KMS-11 (cell line): ENCODE measurements around the gene DLG2.

ENCODE experiments used
- H2AFZ ChIP-seq: fragments of 200-600 bp; sonication (generic); 2 replicates; pipeline ENCODE4 v1.6.1; 2016; ENCODE audit warnings: antibody characterized with exemption, mixed run types, low read depth
- H3K27ac ChIP-seq: fragments of 200-600 bp; sonication (generic); 2 replicates; pipeline ENCODE4 v1.6.1; 2016; ENCODE audit warnings: mild to moderate bottlenecking, mixed run types
- H3K27me3 ChIP-seq: fragments of 200-600 bp; sonication (generic); 2 replicates; pipeline ENCODE4 v1.6.1; 2017; ENCODE audit warnings: mild to moderate bottlenecking, low read depth, mixed run types, moderate library complexity; ENCODE audit not compliant: insufficient read depth
- H3K36me3 ChIP-seq: fragments of 200-600 bp; sonication (generic); 2 replicates; pipeline ENCODE4 v1.6.1; 2017; ENCODE audit warnings: mild to moderate bottlenecking, mixed run types; ENCODE audit not compliant: insufficient read depth
- H3K4me1 ChIP-seq: fragments of 200-600 bp; sonication (generic); 2 replicates; pipeline ENCODE4 v1.6.1; 2016; ENCODE audit warnings: mild to moderate bottlenecking, low read depth, mixed run types; ENCODE audit not compliant: poor library complexity, severe bottlenecking
- H3K4me2 ChIP-seq: fragments of 200-600 bp; sonication (generic); 2 replicates; pipeline ENCODE4 v1.7.0; 2016; ENCODE audit warnings: mild to moderate bottlenecking, mixed run types
- H3K4me3 ChIP-seq: fragments of 200-600 bp; sonication (generic); IDR thresholded peaks from 2 replicates; pipeline ENCODE4 v1.6.1; 2017; ENCODE audit warnings: low read depth, low read length, mixed read lengths; ENCODE audit not compliant: insufficient read depth
- H3K79me2 ChIP-seq: fragments of 200-600 bp; sonication (generic); 2 replicates; pipeline ENCODE4 v1.6.1; 2016; ENCODE audit warnings: low read depth, mixed run types; ENCODE audit not compliant: insufficient read depth
- H3K9ac ChIP-seq: fragments of 200-600 bp; sonication (generic); 2 replicates; pipeline ENCODE4 v1.6.1; 2016; ENCODE audit warnings: mild to moderate bottlenecking, mixed run types
- H4K20me1 ChIP-seq: fragments of 200-600 bp; sonication (generic); 2 replicates; pipeline ENCODE4 v1.6.1; 2016; ENCODE audit warnings: mild to moderate bottlenecking, mixed run types; ENCODE audit not compliant: insufficient read depth
- TF ChIP-seq, protein P1 (sequence below): fragments of 200-600 bp; sonication (generic); conservative IDR thresholded peaks from 2 replicates; pipeline ENCODE4 v1.6.1; 2017; ENCODE audit warnings: low read depth, mild to moderate bottlenecking, antibody characterized with exemption, low read length, moderate library complexity, mixed read lengths

DLG2 gene

DNA sequence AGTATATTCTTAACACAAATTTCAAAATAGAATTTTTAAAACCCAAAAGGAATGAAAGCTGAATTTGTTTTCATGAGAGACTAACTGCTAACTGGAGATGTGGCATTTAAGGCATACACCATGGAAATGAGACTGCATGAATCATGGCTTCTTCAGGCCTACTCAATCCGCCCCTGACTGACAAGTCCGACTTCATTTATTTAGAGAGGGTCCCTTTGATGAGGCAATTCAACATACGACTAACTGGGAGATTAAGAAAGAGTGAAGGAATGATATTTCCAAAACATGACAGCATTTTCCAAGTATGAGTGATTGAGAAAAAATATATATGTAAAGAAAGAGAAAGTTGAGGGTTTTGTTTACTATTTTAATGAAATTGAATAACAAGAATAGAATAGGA, 720.1 kb downstream of the DLG2 start:
- Histone ChIP-seq H3K27ac (no peak overlapping the region), H3K4me3 (no peak overlapping the region), H3K9ac (no peak overlapping the region)

DNA sequence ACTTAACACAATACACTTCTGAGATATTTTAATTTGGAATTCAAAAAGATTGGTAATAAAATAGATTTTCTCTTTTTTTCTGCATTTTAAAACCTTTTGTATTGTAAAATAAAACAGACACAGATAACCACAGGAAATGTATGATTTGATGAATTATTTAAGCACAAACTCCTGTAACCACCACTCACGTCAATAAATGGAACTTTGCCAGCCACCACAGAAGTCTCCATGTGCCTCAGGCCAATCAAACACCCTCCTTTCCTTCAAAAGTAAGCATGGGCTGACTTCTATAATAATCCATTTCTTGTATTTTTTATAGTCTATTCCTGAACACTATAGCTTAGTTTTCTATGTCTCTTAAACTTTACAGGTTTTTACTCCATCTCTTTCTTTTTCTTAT, 721.7 kb downstream of the DLG2 start:
- no peaks in the 10 kb centered on the region for H4K20me1 ChIP-seq
- no peak overlapping the region for H3K4me2 ChIP-seq
- H3K27ac ChIP-seq, result no peak overlapping the region
- H3K27me3 ChIP-seq, result no peaks in the 10 kb centered on the region
- peaks cover 11% of the 10 kb centered on the region for H3K4me1 ChIP-seq
- no peak overlapping the region for H3K9ac ChIP-seq
- H2AFZ ChIP-seq, result no peak overlapping the region
- no peaks in the 10 kb centered on the region for H3K36me3 ChIP-seq
- TF ChIP-seq, protein P1, sequence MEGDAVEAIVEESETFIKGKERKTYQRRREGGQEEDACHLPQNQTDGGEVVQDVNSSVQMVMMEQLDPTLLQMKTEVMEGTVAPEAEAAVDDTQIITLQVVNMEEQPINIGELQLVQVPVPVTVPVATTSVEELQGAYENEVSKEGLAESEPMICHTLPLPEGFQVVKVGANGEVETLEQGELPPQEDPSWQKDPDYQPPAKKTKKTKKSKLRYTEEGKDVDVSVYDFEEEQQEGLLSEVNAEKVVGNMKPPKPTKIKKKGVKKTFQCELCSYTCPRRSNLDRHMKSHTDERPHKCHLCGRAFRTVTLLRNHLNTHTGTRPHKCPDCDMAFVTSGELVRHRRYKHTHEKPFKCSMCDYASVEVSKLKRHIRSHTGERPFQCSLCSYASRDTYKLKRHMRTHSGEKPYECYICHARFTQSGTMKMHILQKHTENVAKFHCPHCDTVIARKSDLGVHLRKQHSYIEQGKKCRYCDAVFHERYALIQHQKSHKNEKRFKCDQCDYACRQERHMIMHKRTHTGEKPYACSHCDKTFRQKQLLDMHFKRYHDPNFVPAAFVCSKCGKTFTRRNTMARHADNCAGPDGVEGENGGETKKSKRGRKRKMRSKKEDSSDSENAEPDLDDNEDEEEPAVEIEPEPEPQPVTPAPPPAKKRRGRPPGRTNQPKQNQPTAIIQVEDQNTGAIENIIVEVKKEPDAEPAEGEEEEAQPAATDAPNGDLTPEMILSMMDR, result no peak
- H3K4me3 ChIP-seq, result no peak overlapping the region
- no peaks in the 10 kb centered on the region for H3K79me2 ChIP-seq

More for the DNA sequence above, 720.1 kb downstream of the DLG2 start:
- H4K20me1 ChIP-seq, result no peaks in the 10 kb centered on the region
- peaks cover 11% of the 10 kb centered on the region for H3K4me1 ChIP-seq
- H3K27me3 ChIP-seq, result no peaks in the 10 kb centered on the region
- H3K36me3 ChIP-seq, result no peaks in the 10 kb centered on the region
- no peak overlapping the region for H3K4me2 ChIP-seq
- H2AFZ ChIP-seq, result no peak overlapping the region
- H3K79me2 ChIP-seq, result no peaks in the 10 kb centered on the region
- TF ChIP-seq, protein P1, result no peak

DNA sequence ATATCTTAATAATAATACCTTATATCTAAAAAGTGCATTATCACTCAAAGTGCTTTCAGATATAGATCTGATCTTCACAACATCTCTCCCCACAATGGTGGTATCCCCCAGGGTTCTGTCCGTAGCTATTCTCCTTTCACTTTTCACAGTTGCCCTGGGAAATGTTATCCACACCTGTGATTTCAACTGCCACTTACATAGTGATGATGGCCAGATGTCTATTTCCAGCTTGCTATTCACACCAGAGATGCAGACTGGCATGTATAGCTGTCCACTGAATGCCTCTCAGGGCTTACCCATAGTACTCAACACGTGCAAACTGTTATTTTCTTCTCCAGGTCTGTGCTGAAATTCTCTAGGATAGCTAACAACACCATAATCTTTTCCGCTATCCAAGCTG, 724.7 kb downstream of the DLG2 start:
- no peaks in the 10 kb centered on the region for H3K36me3 ChIP-seq
- no peak overlapping the region for H3K4me3 ChIP-seq
- no peaks in the 10 kb centered on the region for H3K79me2 ChIP-seq
- no peaks in the 10 kb centered on the region for H3K27me3 ChIP-seq
- no peaks in the 10 kb centered on the region for H4K20me1 ChIP-seq
- H3K27ac ChIP-seq, result no peak overlapping the region
- H2AFZ ChIP-seq, result no peak overlapping the region
- TF ChIP-seq, protein P1, result no peak
- no peak overlapping the region for H3K4me2 ChIP-seq
- peaks cover 11% of the 10 kb centered on the region for H3K4me1 ChIP-seq
- H3K9ac ChIP-seq, result no peak overlapping the region

GRCh38 chr11:84901991-84902390, 725.2 kb downstream of the DLG2 start:
- H3K4me1 ChIP-seq, result peaks cover 11% of the 10 kb centered on the region
- TF ChIP-seq, protein P1, result no peak

More at GRCh38 chr11:84901991-84902390, 725.2 kb downstream of the DLG2 start:
- H3K4me3 ChIP-seq, result no peak overlapping the region
- H3K79me2 ChIP-seq, result no peaks in the 10 kb centered on the region
- H3K27me3 ChIP-seq, result no peaks in the 10 kb centered on the region
- no peak overlapping the region for H3K4me2 ChIP-seq
- H2AFZ ChIP-seq, result no peak overlapping the region
- H3K27ac ChIP-seq, result no peak overlapping the region
- no peaks in the 10 kb centered on the region for H3K36me3 ChIP-seq
- H3K9ac ChIP-seq, result no peak overlapping the region
- H4K20me1 ChIP-seq, result no peaks in the 10 kb centered on the region
